Endodermal cell (in vitro differentiated cells): ENCODE measurements around the gene FOXC2. TPM values are rescaled to one million over a fixed set of nuclear protein-coding genes. Genes with fewer than 3 reads are reported as not detected.

ENCODE experiments used
- DNase-seq: peaks from one replicate; pipeline ENCODE4 v3.0.0-alpha.2; 2017
- H3K27ac ChIP-seq: 2 replicates; pipeline ENCODE4 v1.5.1; 2013; ENCODE audit warnings: mild to moderate bottlenecking, low read depth, low read length, moderate library complexity
- H3K27me3 ChIP-seq: 2 replicates; pipeline ENCODE4 v1.6.1; 2013; ENCODE audit warnings: mild to moderate bottlenecking, low read length, moderate library complexity; ENCODE audit not compliant: insufficient read depth, control insufficient read depth, poor library complexity, severe bottlenecking
- H3K36me3 ChIP-seq: 2 replicates; pipeline ENCODE4 v1.7.0; 2013; ENCODE audit warnings: mild to moderate bottlenecking, low read length, moderate library complexity; ENCODE audit not compliant: control insufficient read depth, insufficient read depth
- H3K4me1 ChIP-seq: one replicate; pipeline ENCODE4 v1.7.0; 2013; ENCODE audit warnings: low read length; ENCODE audit not compliant: control insufficient read depth, insufficient read depth
- H3K4me3 ChIP-seq: 2 replicates; pipeline ENCODE4 v1.5.1; 2013; ENCODE audit warnings: mild to moderate bottlenecking, low read length, moderate library complexity
- H3K9ac ChIP-seq: 2 replicates; pipeline ENCODE4 v1.6.1; 2013; ENCODE audit warnings: mild to moderate bottlenecking, low read length, moderate library complexity; ENCODE audit not compliant: poor library complexity, severe bottlenecking; ENCODE audit errors: extremely low read depth
- H3K9me3 ChIP-seq: 2 replicates; pipeline ENCODE4 v1.6.1; 2013; ENCODE audit warnings: mild to moderate bottlenecking, low read length, moderate library complexity; ENCODE audit not compliant: control insufficient read depth
- H3K27ac Mint-ChIP-seq: 2 replicates; pipeline ENCODE4 v1.8.0; 2020; ENCODE audit warnings: mixed read lengths
- H3K27me3 Mint-ChIP-seq: 2 replicates; pipeline ENCODE4 v1.8.0; 2021; ENCODE audit warnings: mild to moderate bottlenecking, mixed read lengths; ENCODE audit not compliant: insufficient read depth
- H3K36me3 Mint-ChIP-seq: 2 replicates; pipeline ENCODE4 v1.8.0; 2020; ENCODE audit warnings: low read depth, mixed read lengths
- H3K4me1 Mint-ChIP-seq: 2 replicates; pipeline ENCODE4 v1.8.0; 2020; ENCODE audit warnings: mixed read lengths
- H3K4me3 Mint-ChIP-seq: 2 replicates; pipeline ENCODE4 v1.8.0; 2020; ENCODE audit warnings: mild to moderate bottlenecking, moderate library complexity, mixed read lengths
- H3K9me3 Mint-ChIP-seq: 2 replicates; pipeline ENCODE4 v1.8.0; 2020; ENCODE audit warnings: mild to moderate bottlenecking, mixed read lengths
- WGBS, 2 experiments: methylation state at CpG; one replicate each; pipeline versions ENCODE4 v1.1.5 to v1.1.7; 2013; ENCODE audit warnings: missing lambda C conversion rate in 2 of 2, mixed read lengths in 1 of 2; ENCODE audit not compliant: insufficient coverage in 1 of 2, insufficient read length in 1 of 2; 5-methylcytosine and 5-hydroxymethylcytosine counted together
- total RNA-seq, 2 donors: library from RNA; stranded (reverse); fragmentation: NEBNext Ultra II Directional in 1 of 2; extraction: Animal tissue kit (Norgen Biotek cat#: 25700) in 1 of 2; gene quantifications; 2 replicates in 1 of 2; 3 replicates in 1 of 2; pipeline ENCODE4 v1.2.1, GENCODE V29; 2021
- TF ChIP-seq, protein P1 (sequence below): fragments of 200-600 bp; sonication (generic); conservative IDR thresholded peaks from 2 replicates; pipeline ENCODE4 v1.5.0; 2021; ENCODE audit warnings: antibody characterized with exemption, mild to moderate bottlenecking

Gene FOXC2
- total RNA-seq, 2 donors from 2014 or later = 0.20 TPM; not detected in 1

DNA sequence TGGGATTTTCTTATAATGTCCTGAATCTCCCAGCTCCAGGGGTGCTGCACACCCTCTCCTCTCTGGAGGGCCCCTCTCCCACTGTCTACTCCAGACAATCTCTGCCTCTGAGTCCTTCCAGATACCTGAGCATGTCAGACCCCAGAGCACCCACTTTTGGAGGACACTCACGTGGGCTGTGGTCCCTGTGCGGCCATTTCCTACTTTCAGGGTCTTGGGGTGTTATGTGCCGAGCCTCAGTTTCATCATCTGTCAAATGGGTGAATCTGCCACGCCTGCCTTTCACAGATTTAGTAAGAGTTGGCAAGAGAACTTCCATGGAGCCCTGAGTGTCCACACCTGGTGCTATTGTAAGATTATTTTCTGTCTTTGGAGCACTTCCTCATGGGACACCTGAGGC is 8.0 kb downstream of the FOXC2 start:
- Mint-ChIP-seq H3K4me3 (no peak overlapping the region), H3K4me1 (peaks cover 34% of the 10 kb centered on the region), H3K27ac (no peak overlapping the region), H3K36me3 (no peaks in the 10 kb centered on the region), H3K27me3 (peaks cover 98% of the 10 kb centered on the region), H3K9me3 (no peaks in the 10 kb centered on the region)
- Histone ChIP-seq H3K36me3 (no peaks in the 10 kb centered on the region), H3K4me1 (peaks cover 11% of the 10 kb centered on the region), H3K27ac (no peak overlapping the region), H3K27me3 (peaks cover 99% of the 10 kb centered on the region), H3K9me3 (no peaks in the 10 kb centered on the region), H3K9ac (no peak overlapping the region), H3K4me3 (no peak overlapping the region)
- DNase-seq = peak; percentile 38
- TF ChIP-seq, protein P1, sequence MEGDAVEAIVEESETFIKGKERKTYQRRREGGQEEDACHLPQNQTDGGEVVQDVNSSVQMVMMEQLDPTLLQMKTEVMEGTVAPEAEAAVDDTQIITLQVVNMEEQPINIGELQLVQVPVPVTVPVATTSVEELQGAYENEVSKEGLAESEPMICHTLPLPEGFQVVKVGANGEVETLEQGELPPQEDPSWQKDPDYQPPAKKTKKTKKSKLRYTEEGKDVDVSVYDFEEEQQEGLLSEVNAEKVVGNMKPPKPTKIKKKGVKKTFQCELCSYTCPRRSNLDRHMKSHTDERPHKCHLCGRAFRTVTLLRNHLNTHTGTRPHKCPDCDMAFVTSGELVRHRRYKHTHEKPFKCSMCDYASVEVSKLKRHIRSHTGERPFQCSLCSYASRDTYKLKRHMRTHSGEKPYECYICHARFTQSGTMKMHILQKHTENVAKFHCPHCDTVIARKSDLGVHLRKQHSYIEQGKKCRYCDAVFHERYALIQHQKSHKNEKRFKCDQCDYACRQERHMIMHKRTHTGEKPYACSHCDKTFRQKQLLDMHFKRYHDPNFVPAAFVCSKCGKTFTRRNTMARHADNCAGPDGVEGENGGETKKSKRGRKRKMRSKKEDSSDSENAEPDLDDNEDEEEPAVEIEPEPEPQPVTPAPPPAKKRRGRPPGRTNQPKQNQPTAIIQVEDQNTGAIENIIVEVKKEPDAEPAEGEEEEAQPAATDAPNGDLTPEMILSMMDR = no peak
- WGBS, 2 experiments = 81 to 93% methylated on average over 4 of the region's 4 CpGs

DNA sequence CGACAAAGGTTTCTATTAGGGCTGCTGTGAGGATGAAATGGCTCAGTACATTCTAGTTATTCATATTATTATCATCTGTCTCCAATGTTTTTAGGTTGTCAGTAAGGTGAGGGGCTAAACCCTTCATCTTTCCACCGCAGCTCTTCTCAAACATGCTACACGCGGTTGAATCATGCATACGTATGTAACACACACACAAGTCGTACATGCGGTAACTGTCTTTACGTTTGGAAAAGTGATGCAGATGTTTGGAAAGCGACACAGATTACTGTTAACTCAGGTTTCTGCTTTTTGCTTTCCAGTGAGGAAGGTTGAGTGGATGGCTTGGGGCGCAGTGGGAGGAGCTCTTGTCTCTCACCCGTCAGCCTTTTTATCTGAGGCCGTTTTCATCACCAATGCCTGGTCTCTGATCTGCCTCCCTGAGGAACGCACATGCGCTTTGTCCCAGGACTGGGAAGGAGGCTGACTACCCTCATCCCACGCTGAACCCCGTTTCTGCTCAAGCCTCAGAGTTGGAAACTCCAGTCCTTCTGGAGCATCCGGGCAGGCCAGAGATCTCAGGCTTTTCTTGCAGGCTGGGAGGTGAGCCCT is 8.6 kb downstream of the FOXC2 start:
- Histone ChIP-seq H3K27ac (no peak overlapping the region), H3K4me3 (peak overlapping the region; percentile 84), H3K36me3 (no peaks in the 10 kb centered on the region), H3K9ac (no peak overlapping the region), H3K9me3 (no peaks in the 10 kb centered on the region), H3K27me3 (peaks cover 99% of the 10 kb centered on the region), H3K4me1 (peaks cover 11% of the 10 kb centered on the region)
- Mint-ChIP-seq H3K36me3 (no peaks in the 10 kb centered on the region), H3K27ac (no peak overlapping the region), H3K4me3 (peak overlapping the region; percentile 67), H3K9me3 (no peaks in the 10 kb centered on the region), H3K27me3 (peaks cover 98% of the 10 kb centered on the region), H3K4me1 (peaks cover 36% of the 10 kb centered on the region)
- 63 to 72% methylated on average over 16 to 17 of the region's 17 CpGs for WGBS, 2 experiments
- TF ChIP-seq, protein P1 = no peak
- no peak for DNase-seq

DNA sequence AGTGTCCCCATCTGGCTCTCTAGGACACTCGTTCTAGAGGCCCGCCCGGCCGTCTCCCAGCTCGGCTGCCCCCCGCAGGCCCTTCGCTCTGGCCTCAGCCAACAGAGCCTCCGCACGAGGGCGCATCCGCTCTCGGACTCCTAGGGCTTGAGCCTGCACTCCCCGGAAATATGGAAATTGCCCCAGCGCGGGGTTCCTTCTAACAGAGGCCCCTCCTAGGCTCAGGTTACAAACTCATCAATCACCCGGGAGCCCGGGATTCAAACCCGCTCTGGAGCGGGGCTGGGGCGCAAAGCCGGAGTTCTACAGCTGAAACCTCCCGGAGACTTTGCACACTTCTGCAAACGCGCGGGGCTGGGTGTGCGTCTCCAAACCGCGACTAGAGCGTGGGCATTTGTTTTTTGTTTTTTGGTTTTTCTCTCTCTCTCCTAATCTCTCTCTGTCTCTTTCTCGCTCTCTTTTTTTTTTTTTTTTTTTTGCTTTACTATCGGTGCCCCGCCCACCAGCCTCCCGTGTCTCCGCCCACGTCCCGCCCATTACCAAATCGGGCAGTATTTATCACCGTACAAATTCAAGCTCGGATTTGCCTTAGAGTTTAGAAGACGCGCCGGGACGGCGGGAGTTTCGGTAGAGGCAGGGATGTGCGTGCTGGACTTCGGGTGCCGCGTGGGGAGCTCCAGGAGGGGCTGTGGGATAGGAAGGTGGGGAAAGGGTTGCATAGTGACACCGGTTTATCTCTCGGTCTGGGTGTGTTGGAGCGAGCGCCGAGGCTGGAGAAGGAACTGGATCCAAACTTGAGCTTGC is 9.3 kb downstream of the FOXC2 start:
- H3K36me3 ChIP-seq = no peaks in the 10 kb centered on the region
- Mint-ChIP-seq H3K9me3 (no peaks in the 10 kb centered on the region), H3K27ac (peak overlapping the region; percentile 30), H3K36me3 (no peaks in the 10 kb centered on the region), H3K27me3 (peaks cover 98% of the 10 kb centered on the region), H3K4me3 (peak overlapping the region; percentile 67), H3K4me1 (peaks cover 29% of the 10 kb centered on the region)
- peak overlapping the region; percentile 84 for H3K4me3 ChIP-seq
- peaks cover 99% of the 10 kb centered on the region for H3K27me3 ChIP-seq
- WGBS, 2 experiments = 1 to 4% methylated on average over 16 to 54 of the region's 54 CpGs
- no peaks in the 10 kb centered on the region for H3K9me3 ChIP-seq
- peak; percentile 98 for DNase-seq
- H3K9ac ChIP-seq = no peak overlapping the region
- TF ChIP-seq, protein P1 = peak; percentile 83
- no peak overlapping the region for H3K27ac ChIP-seq
- peaks cover 7% of the 10 kb centered on the region for H3K4me1 ChIP-seq
